Measurements from ENCODE around the gene SAV1. TPM values are rescaled to one million over a fixed set of nuclear protein-coding genes. Genes with fewer than 3 reads are reported as not detected.

Gene SAV1
- total RNA-seq, 1 donor from 2014 or later, result 21.5 TPM

GRCh38 chr14:50610465-50610864 lies 57.6 kb downstream of the SAV1 start:
- DNase-seq (ENCODE audit: low read depth, low spot score), result no peak

DNA sequence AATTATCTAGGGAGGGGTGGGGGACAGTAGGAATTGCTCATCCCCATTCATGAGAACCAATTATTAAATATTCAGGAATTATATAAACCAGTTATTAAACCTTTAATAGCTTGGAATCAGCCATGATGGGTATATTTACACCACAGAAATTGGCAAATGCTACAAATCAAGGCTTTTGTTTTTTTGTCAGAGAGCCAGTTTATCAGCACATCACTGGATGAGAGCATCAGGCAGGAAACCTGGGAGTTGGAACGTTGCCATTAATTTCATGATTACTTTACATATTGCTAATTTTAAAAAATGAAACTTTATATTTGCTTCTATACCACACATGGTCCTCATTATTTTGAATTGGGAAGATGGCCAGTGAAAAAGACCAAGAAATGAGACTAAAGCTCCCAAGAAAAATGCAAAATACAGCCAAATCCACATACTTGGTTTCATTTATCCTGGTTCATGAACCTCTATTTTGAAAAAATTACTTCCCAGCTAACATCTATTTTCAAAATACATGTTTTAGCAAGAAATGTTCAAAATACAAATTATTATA lies 59.7 kb downstream of the SAV1 start:
- no peak for DNase-seq (ENCODE audit: low read depth, low spot score)

- DNase-seq (ENCODE audit: low read depth, low spot score), result no peak
These were observed 60.3 kb downstream of the SAV1 start for GRCh38 chr14:50607761-50608160.

GRCh38 chr14:50607181-50607580 lies 60.9 kb downstream of the SAV1 start:
- DNase-seq (ENCODE audit: low read depth, low spot score), result no peak

DNA sequence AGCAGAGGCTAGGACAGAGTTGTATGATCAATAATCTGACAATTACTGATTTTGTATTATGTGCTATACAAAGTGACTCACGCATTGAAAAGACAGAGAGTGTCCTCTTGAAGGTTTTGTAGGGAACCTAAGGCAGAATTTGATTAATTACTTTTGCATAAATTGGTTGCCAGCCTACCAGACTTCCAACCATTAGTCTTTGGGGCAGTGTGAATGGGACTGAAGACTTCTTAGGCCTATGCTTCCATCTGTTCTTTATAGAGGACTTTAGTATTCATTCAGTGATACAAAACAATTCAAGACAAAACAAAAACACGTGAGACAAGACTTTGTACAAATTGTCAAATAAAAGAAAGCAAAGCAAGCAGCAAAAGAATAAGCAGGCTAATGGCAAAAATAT lies 61.6 kb downstream of the SAV1 start:
- DNase-seq (ENCODE audit: low read depth, low spot score), result no peak

DNA sequence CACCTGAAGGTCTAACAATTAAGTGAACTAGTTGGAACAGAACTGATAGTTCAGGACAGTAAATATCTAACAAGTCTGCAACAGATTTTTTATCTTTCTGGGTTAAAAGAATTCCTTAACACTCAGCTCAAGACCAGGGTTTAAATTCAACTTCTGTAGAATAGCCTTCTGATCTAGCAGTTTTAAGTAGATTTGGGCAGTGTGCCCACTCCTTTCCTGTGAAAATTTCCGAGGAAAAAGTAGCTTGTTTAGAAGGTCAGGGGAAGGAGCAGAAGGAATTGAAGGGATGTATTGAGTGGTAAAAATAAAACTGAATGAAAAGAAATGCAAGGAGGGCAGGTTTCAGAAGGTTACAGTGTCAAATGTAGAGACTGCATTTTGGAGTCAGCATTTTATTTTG lies 62.3 kb downstream of the SAV1 start:
- DNase-seq (ENCODE audit: low read depth, low spot score), result peak; percentile 49

DNA sequence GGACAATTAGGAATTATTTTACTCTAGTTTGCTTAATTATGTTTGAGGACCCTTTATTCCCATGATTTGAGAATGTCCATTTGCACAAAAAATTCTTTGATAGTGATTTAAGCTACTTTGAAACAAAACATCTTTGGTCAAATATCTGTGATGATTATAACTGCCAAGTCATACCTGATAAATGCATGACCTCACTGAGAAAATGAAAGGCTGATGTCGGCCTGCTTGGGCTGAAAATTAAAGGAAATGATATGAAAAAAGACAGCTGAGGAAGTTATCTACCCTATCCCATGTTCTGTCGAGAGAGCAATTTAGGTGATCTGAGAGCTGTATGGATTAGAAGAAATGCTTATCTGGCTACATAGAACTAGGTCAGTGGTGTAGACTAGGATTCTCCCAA lies 64.5 kb downstream of the SAV1 start:
- no peak for DNase-seq (ENCODE audit: low read depth, low spot score)

- no peak for DNase-seq (ENCODE audit: low read depth, low spot score)
These were observed 66.1 kb downstream of the SAV1 start for GRCh38 chr14:50602035-50602434.

GRCh38 chr14:50601394-50601793 lies 66.7 kb downstream of the SAV1 start:
- DNase-seq (ENCODE audit: low read depth, low spot score), result no peak

DNA sequence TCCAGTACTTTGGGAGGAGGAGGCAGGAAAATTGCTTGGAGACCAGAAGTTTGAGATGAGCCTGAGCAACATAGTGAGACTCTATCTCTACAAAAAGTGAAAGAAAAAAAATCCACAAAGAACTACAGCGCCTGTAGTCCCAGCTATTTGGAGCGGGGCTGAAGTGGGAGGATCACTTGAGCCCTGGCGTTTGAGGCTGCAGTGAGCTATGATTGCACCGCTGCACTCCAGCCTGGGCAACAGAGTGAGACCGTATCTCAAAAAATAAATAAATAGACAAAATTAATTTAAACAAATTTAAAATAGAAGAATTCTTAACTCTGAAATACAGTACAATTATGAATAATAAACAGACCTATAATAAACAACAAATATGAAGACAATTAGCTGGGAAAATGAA lies 67.3 kb downstream of the SAV1 start:
- DNase-seq (ENCODE audit: low read depth, low spot score), result no peak

DNA sequence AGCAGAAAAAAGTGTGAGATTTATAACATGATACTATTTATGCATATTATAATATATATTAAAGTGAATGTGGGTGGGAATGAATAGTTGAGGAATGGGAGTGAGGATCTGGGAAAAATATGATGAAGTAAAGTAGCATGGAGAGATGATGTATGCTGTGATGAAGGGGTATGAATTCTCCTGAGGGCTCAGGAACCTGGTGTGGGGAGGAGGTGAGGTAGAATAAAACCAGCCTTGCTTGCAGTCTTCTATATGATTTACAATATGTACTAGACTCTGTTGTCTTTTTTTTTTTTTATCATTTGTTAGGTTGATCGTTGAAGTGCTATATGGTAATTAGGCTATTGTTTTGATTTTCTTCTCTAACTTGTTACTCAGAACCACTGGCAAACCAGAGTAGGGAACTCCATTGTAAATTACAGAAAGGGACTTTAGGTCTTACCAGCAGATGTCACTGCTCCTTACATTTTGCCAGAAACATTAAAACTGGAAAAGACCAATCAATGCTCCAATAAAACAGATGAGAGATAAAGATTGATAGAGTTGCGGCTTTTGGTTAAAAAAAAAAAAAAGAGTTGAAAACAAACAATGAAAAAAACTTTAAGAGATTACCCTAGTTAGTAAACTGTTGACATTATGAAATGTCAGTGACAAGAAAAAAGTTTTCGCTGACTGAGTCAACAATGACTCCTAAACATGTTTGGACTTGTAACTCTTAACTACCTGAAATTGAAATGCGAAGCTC lies 68.2 kb downstream of the SAV1 start:
- DNase-seq (ENCODE audit: low read depth, low spot score), result peak; percentile 5

GRCh38 chr14:50598765-50599164 lies 69.3 kb downstream of the SAV1 start:
- no peak for DNase-seq (ENCODE audit: low read depth, low spot score)

- DNase-seq (ENCODE audit: low read depth, low spot score), result no peak
These were observed 73.4 kb downstream of the SAV1 start for GRCh38 chr14:50594577-50595316.

- DNase-seq (ENCODE audit: low read depth, low spot score), result no peak
These were observed 77.6 kb downstream of the SAV1 start for GRCh38 chr14:50590464-50590863.

Other genes starting within 250 kb of the SAV1 start
- gene MAP4K5, start 135.7 kb downstream of the SAV1 start, total RNA-seq, result 45.3 and 49.0 TPM in 2 replicates
- gene ATL1, start 108.2 kb downstream of the SAV1 start, total RNA-seq, result 1.1 and 5.5 TPM in 2 replicates
- 36.1 and 50.4 TPM in 2 replicates for gene NIN, start 162.9 kb upstream of the SAV1 start, total RNA-seq
- gene ABHD12B, start 203.7 kb upstream of the SAV1 start, total RNA-seq, result not detected in 2 replicates

All from pulmonary artery endothelial cell (primary cell).